K562 treated with DMSO at 1 percent for 24 hours (cell line): ENCODE data around the gene DRC3. TPM values are rescaled to one million over a fixed set of nuclear protein-coding genes. Genes with fewer than 3 reads are reported as not detected.

Source experiments
- total RNA-seq: library from RNA; unstranded; fragments of 300-600 nt; gene quantifications from 2 replicates; pipeline ENCODE4 v1.2.3, GENCODE V29; 2022; ENCODE audit warnings: low read depth; ENCODE audit not compliant: insufficient read depth

Gene DRC3
- 0.44 and 0.57 TPM in 2 replicates for total RNA-seq

GRCh38 chr17:17972126-17972951 lies at the start of gene DRC3, which contains the start of gene TOM1L2:
Gene DRC3 (plus strand): TSS chr17:17972862. CDS start chr17:17977599, 4,737 bp downstream.
Gene TOM1L2 (minus strand): TSS chr17:17972400. CDS start chr17:17972313, 87 bp downstream.

GRCh38 chr17:18038861-18039534 lies 66.3 kb downstream of the DRC3 start, which contains the start of the genes ATPAF2 and GID4:
Gene ATPAF2 (minus strand): TSS chr17:18039168. CDS start chr17:18039013, 155 bp downstream.
Gene GID4 (plus strand): TSS chr17:18039408. CDS start chr17:18039465, 57 bp downstream.

Other genes with a start within 250 kb of the DRC3 start
- 152 and 156 TPM in 2 replicates for gene SREBF1, start 135.9 kb upstream of the DRC3 start, total RNA-seq
- gene TOM1L2, start 462 bp upstream of the DRC3 start, total RNA-seq: 12.5 and 13.6 TPM in 2 replicates
- gene ATPAF2, start 66.3 kb downstream of the DRC3 start, total RNA-seq: 31.3 and 31.6 TPM in 2 replicates
- 4.6 and 5.4 TPM in 2 replicates for gene GID4, start 66.5 kb downstream of the DRC3 start, total RNA-seq
- 29.4 and 34.0 TPM in 2 replicates for gene DRG2, start 115.1 kb downstream of the DRC3 start, total RNA-seq
- 0.29 TPM in 1 of 2 replicates, not detected in the other for gene MYO15A, start 135.9 kb downstream of the DRC3 start, total RNA-seq
- 57.3 and 63.2 TPM in 2 replicates for gene ALKBH5, start 211.0 kb downstream of the DRC3 start, total RNA-seq